ENCODE data around the gene INPP4A. TPM values are rescaled to one million over a fixed set of nuclear protein-coding genes. Genes with fewer than 3 reads are reported as not detected.

Gene INPP4A
- polyA plus RNA-seq, 1 donor (not counting 4 experiments of a cell fraction or from before 2014, with no cell fraction given): 10.7 TPM

- no peak overlapping the region for H3K9ac ChIP-seq (ENCODE audit: control insufficient read depth, extremely low read depth, insufficient read depth, low read length)
- no peak overlapping the region for H3K4me2 ChIP-seq (ENCODE audit: control insufficient read depth, extremely low read depth, insufficient read depth, low read depth, low read length)
- TF ChIP-seq CTCF (optimal IDR thresholded peaks at IDR 0.05 in 1 of 3, IDR thresholded peaks at IDR 0.05 in 1 of 3, conservative IDR thresholded peaks at IDR 0.05 in 1 of 3; ENCODE audit: extremely low read depth in 1 of 3, insufficient read depth in 2 of 3, low read length in 3 of 3) (no peak), EZH2 (IDR thresholded peaks at IDR 0.05; ENCODE audit: low read length) (no peak)
- FAIRE-seq (no peak), DNase-seq (ENCODE audit: low read depth, low spot score) (no peak)
- H4K20me1 ChIP-seq (ENCODE audit: control insufficient read depth, extremely low read depth, insufficient read depth, low read length): no peaks in the 10 kb centered on the region
- H3K4me3 ChIP-seq (ENCODE audit: control insufficient read depth in 2 of 3, extremely low read depth in 1 of 3, insufficient read depth in 2 of 3, low read depth in 1 of 3, low read length in 3 of 3): no peak overlapping the region
- H3K4me1 ChIP-seq (ENCODE audit: control insufficient read depth, extremely low read depth, insufficient read depth, low read length): no peaks in the 10 kb centered on the region
- dilution Hi-C loops (cut with MboI; ENCODE audit: extremely low pct_ligation_motif_present, low sequenced_read_pairs): no loop called here
- H3K36me3 ChIP-seq (ENCODE audit: control insufficient read depth in 2 of 2, extremely low read depth in 1 of 2, insufficient read depth in 2 of 2, low read length in 2 of 2): no peaks in the 10 kb centered on the region
- H3K27me3 ChIP-seq (ENCODE audit: control insufficient read depth, extremely low read depth, insufficient read depth, low read length): no peaks in the 10 kb centered on the region
- H3K27ac ChIP-seq (ENCODE audit: control insufficient read depth, insufficient read depth, low read length): no peak overlapping the region
- H2AFZ ChIP-seq (ENCODE audit: control insufficient read depth, low read length): no peak overlapping the region
- H3K9me1 ChIP-seq (ENCODE audit: control insufficient read depth, extremely low read depth, insufficient read depth, low read length): no peaks in the 10 kb centered on the region
- H3K79me2 ChIP-seq (ENCODE audit: control insufficient read depth, insufficient read depth, low read length): no peaks in the 10 kb centered on the region
- H3K9me3 ChIP-seq (ENCODE audit: control insufficient read depth, low read depth, low read length): no peaks in the 10 kb centered on the region
Observed at GRCh38 chr2:98528349-98528748, 83.7 kb downstream of the INPP4A start.

DNA sequence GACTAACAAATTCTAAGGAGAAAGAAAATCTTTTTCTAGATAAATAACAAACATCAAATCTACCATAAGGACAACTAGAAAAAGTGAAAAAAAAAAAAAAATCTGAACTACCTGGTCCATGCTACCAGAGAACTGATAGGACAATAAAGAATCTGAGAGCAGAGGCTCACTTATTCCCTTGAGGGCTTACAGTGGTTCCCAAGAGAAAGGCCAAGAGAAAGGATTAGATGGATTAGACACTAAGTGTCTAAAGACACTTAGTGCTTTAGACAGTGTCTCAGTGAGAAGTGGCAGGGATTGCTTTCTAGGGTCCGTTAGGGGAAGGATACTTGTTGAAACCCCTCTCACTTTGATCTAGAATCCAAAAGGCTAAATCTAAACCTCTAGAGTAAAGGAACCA, 85.5 kb downstream of the INPP4A start:
- Histone ChIP-seq H3K36me3 (ENCODE audit: control insufficient read depth in 2 of 2, extremely low read depth in 1 of 2, insufficient read depth in 2 of 2, low read length in 2 of 2) (no peaks in the 10 kb centered on the region), H3K27me3 (ENCODE audit: control insufficient read depth, extremely low read depth, insufficient read depth, low read length) (no peaks in the 10 kb centered on the region), H4K20me1 (ENCODE audit: control insufficient read depth, extremely low read depth, insufficient read depth, low read length) (no peaks in the 10 kb centered on the region), H3K79me2 (ENCODE audit: control insufficient read depth, insufficient read depth, low read length) (no peaks in the 10 kb centered on the region), H3K4me2 (ENCODE audit: control insufficient read depth, extremely low read depth, insufficient read depth, low read depth, low read length) (no peak overlapping the region), H2AFZ (ENCODE audit: control insufficient read depth, low read length) (no peak overlapping the region), H3K4me3 (ENCODE audit: control insufficient read depth in 2 of 3, extremely low read depth in 1 of 3, insufficient read depth in 2 of 3, low read depth in 1 of 3, low read length in 3 of 3) (no peak overlapping the region), H3K9me1 (ENCODE audit: control insufficient read depth, extremely low read depth, insufficient read depth, low read length) (no peaks in the 10 kb centered on the region), H3K9me3 (ENCODE audit: control insufficient read depth, low read depth, low read length) (no peaks in the 10 kb centered on the region), H3K27ac (ENCODE audit: control insufficient read depth, insufficient read depth, low read length) (no peak overlapping the region), H3K9ac (ENCODE audit: control insufficient read depth, extremely low read depth, insufficient read depth, low read length) (no peak overlapping the region), H3K4me1 (ENCODE audit: control insufficient read depth, extremely low read depth, insufficient read depth, low read length) (no peaks in the 10 kb centered on the region)
- dilution Hi-C loops (cut with MboI; ENCODE audit: extremely low pct_ligation_motif_present, low sequenced_read_pairs): no loop called here
- DNase-seq (ENCODE audit: low read depth, low spot score) (no peak), FAIRE-seq (no peak)
- TF ChIP-seq EZH2 (IDR thresholded peaks at IDR 0.05; ENCODE audit: low read length) (no peak), CTCF (optimal IDR thresholded peaks at IDR 0.05 in 1 of 3, IDR thresholded peaks at IDR 0.05 in 1 of 3, conservative IDR thresholded peaks at IDR 0.05 in 1 of 3; ENCODE audit: extremely low read depth in 1 of 3, insufficient read depth in 2 of 3, low read length in 3 of 3) (no peak)
